K562 (cell line): ENCODE measurements around the gene VPS13D. TPM values are rescaled to one million over a fixed set of nuclear protein-coding genes. Genes with fewer than 3 reads are reported as not detected.

Source experiments
- ATAC-seq: fragments of 200-7000 bp; cut with Tn5 transposase; 3 replicates; pipeline ENCODE4 v1.9.1; 2020; ENCODE audit warnings: moderate library complexity
- BruUV-seq: library from RNA; stranded (reverse); fragments of 400-500 nt; replicated peaks from 2 replicates; lab custom pipeline; 2021; lab: Mats Ljungman, UMichigan
- CTCF ChIA-PET: fragments of 300-600 bp; formaldehyde crosslinking; extraction: SDS; loops from one replicate; lab custom pipeline; 2021; ENCODE audit warnings: low intra/inter-chr PET ratio; lab: Yijun Ruan, JAX
- POLR2A ChIA-PET: fragments of 300-600, 350-650 bp; sonication (Branson Sonifier 250); formaldehyde crosslinking; extraction: SDS; loops from one replicate; lab custom pipeline; 2021; ENCODE audit warnings: antibody characterized with exemption, inconsistent platforms; lab: Yijun Ruan, JAX
- DNase-seq, 4 experiments: peaks; one replicate each; pipeline versions ENCODE4 v3.0.0 to v3.0.0-alpha.2; 2011 to 2018; ENCODE audit warnings: low spot score in 3 of 4, mixed read lengths in 3 of 4; ENCODE audit errors: extremely low read depth in 1 of 4
- FAIRE-seq: peaks from 2 replicates; lab custom pipeline; 2011; peaks lifted over from hg19 to GRCh38; lab: Jason Lieb, UNC
- H2AFZ ChIP-seq: 2 replicates; pipeline ENCODE4 v1.6.0; 2011; ENCODE audit warnings: low read depth, low read length, control low read depth, inconsistent platforms
- H3K27ac ChIP-seq: fragments of 200-600 bp; 3 replicates; pipeline ENCODE4 v1.8.0; 2011; ENCODE audit warnings: low read depth, mild to moderate bottlenecking, control low read depth, inconsistent platforms, low read length, moderate library complexity, mixed read lengths; ENCODE audit errors: extremely low read depth
- H3K27me3 ChIP-seq, 2 experiments: fragments of 300-600 bp in 1 of 2; 2 replicates in 1 of 2; 3 replicates in 1 of 2; pipeline versions ENCODE4 v1.6.0 to v1.8.0; 2011; ENCODE audit warnings: inconsistent platforms in 2 of 2, low read length in 2 of 2, mild to moderate bottlenecking in 1 of 2, mixed read lengths in 1 of 2, moderate library complexity in 1 of 2; ENCODE audit not compliant: control insufficient read depth in 2 of 2, insufficient read depth in 2 of 2
- H3K36me3 ChIP-seq: fragments of 300-600 bp; 3 replicates; pipeline ENCODE4 v1.8.0; 2011; ENCODE audit warnings: mild to moderate bottlenecking, low read length, inconsistent platforms; ENCODE audit not compliant: control insufficient read depth, insufficient read depth
- H3K4me1 ChIP-seq, 2 experiments: fragments of 200-600 bp in 1 of 2; replicated peaks in 1 of 2; 2 replicates in 1 of 2; 3 replicates in 1 of 2; pipeline versions ENCODE4 v1.5.1 to v1.8.0; 2011; ENCODE audit warnings: inconsistent platforms in 2 of 2, low read length in 2 of 2, mild to moderate bottlenecking in 1 of 2, mixed read lengths in 1 of 2, moderate library complexity in 1 of 2; ENCODE audit not compliant: control insufficient read depth in 2 of 2, insufficient read depth in 2 of 2
- H3K4me2 ChIP-seq: 2 replicates; pipeline ENCODE4 v1.6.1; 2011; ENCODE audit warnings: low read length, control low read depth, inconsistent platforms, mixed read lengths; ENCODE audit not compliant: insufficient read depth
- H3K4me3 ChIP-seq: fragments of 200-600 bp; sonication (generic), shearing (Covaris generic); 2 replicates; pipeline ENCODE4 v1.5.1; 2016; ENCODE audit warnings: control low read depth, inconsistent platforms
- H3K79me2 ChIP-seq: fragments of 200-600 bp; 3 replicates; pipeline ENCODE4 v1.8.0; 2011; ENCODE audit warnings: low read length, inconsistent platforms; ENCODE audit not compliant: control insufficient read depth, insufficient read depth
- H3K9ac ChIP-seq, 2 experiments: 2 replicates each; pipeline versions ENCODE4 v1.6.0 to v1.6.1; 2011; ENCODE audit warnings: low read depth in 2 of 2, low read length in 2 of 2, control low read depth in 1 of 2, inconsistent platforms in 1 of 2, mild to moderate bottlenecking in 1 of 2, mixed read lengths in 1 of 2; ENCODE audit not compliant: insufficient read depth in 1 of 2
- H3K9me1 ChIP-seq: one replicate; pipeline ENCODE4 v1.6.0; 2011; ENCODE audit warnings: inconsistent platforms, mild to moderate bottlenecking, low read length, moderate library complexity; ENCODE audit not compliant: control insufficient read depth, insufficient read depth
- H3K9me3 ChIP-seq: replicated peaks from 2 replicates; pipeline ENCODE4 v1.5.1; 2011; ENCODE audit warnings: low read depth, low read length, inconsistent platforms; ENCODE audit not compliant: control insufficient read depth, insufficient read depth
- H4K20me1 ChIP-seq: replicated peaks from 2 replicates; pipeline ENCODE4 v1.6.1; 2011; ENCODE audit warnings: low read length, inconsistent platforms, mixed read lengths; ENCODE audit not compliant: control insufficient read depth, insufficient read depth
- ARHGAP35 ChIP-seq: fragments of 450-650 bp; IDR thresholded peaks from 2 replicates; pipeline ENCODE4 v1.6.1; 2018; ENCODE audit not compliant: partially characterized antibody
- CEBPB ChIP-seq: fragments of 450-650 bp; IDR thresholded peaks from 2 replicates; pipeline ENCODE4 v1.6.1; 2016; ENCODE audit warnings: missing genetic modification characterization, missing compliant biosample characterization
- CEBPG ChIP-seq, 3 experiments: fragments of 200-800 bp in 1 of 3; sonication (Bioruptor generic) in 1 of 3; sonication (generic) in 1 of 3; formaldehyde crosslinking in 1 of 3; IDR thresholded peaks in 2 of 3; conservative IDR thresholded peaks in 1 of 3; 2 replicates each; pipeline versions ENCODE4 v1.6.1 to v1.8.0; 2016 to 2022; ENCODE audit warnings: missing compliant biosample characterization in 2 of 3, missing genetic modification characterization in 2 of 3, mild to moderate bottlenecking in 1 of 3, missing genetic modification reagents in 1 of 3
- DACH1 ChIP-seq: fragments of 450-650 bp; IDR thresholded peaks from 2 replicates; pipeline ENCODE4 v1.6.1; 2018; ENCODE audit not compliant: partially characterized antibody
- EHMT2 ChIP-seq: fragments of 450-650 bp; IDR thresholded peaks from 2 replicates; pipeline ENCODE4 v1.6.1; 2018; ENCODE audit warnings: antibody characterized with exemption
- FOXP1 ChIP-seq: sonication (generic); formaldehyde crosslinking; IDR thresholded peaks from 2 replicates; pipeline ENCODE4 v1.8.0; 2022; ENCODE audit warnings: mild to moderate bottlenecking, missing genetic modification reagents
- NCOA6 ChIP-seq: fragments of 450-650 bp; IDR thresholded peaks from 2 replicates; pipeline ENCODE4 v1.6.1; 2017; ENCODE audit warnings: mild to moderate bottlenecking
- NFRKB ChIP-seq: fragments of 450-650 bp; IDR thresholded peaks from 2 replicates; pipeline ENCODE4 v1.6.1; 2016; ENCODE audit warnings: low read depth
- RBBP5 ChIP-seq: fragments of 200-600 bp; sonication (generic); IDR thresholded peaks from 2 replicates; pipeline ENCODE4 v1.6.1; 2012; ENCODE audit warnings: borderline replicate concordance, mild to moderate bottlenecking, low read length, control low read depth, inconsistent platforms; ENCODE audit not compliant: insufficient read depth, poor library complexity, severe bottlenecking
- RBM34 ChIP-seq: fragments of 200-400 bp; formaldehyde crosslinking; IDR thresholded peaks from 2 replicates; pipeline ENCODE4 v1.6.1; 2018; ENCODE audit warnings: low read length, borderline replicate concordance; ENCODE audit not compliant: insufficient read depth
- SAFB2 ChIP-seq: fragments of 200-400 bp; formaldehyde crosslinking; IDR thresholded peaks from 2 replicates; pipeline ENCODE4 v1.6.1; 2018; ENCODE audit warnings: borderline replicate concordance, low read length, low read depth, moderate library complexity; ENCODE audit not compliant: severe bottlenecking
- SMAD4 ChIP-seq: fragments of 250-450 bp; sonication (Bioruptor Pico); conservative IDR thresholded peaks from 2 replicates; pipeline ENCODE4 v1.8.0; 2021; ENCODE audit warnings: inconsistent platforms, mild to moderate bottlenecking, moderate library complexity
- ZBTB7A ChIP-seq: IDR thresholded peaks from 2 replicates; pipeline ENCODE4 v1.6.1; 2011; ENCODE audit warnings: low read depth, mild to moderate bottlenecking, low read length, moderate library complexity, borderline replicate concordance; ENCODE audit not compliant: control insufficient read depth
- ZC3H8 ChIP-seq: fragments of 450-650 bp; IDR thresholded peaks from 2 replicates; pipeline ENCODE4 v1.6.1; 2017
- ZFPM2 ChIP-seq: fragments of 250-450 bp; sonication (Bioruptor Pico); IDR thresholded peaks from 2 replicates; pipeline ENCODE4 v1.5.1; 2022; ENCODE audit warnings: mild to moderate bottlenecking
- ZFX ChIP-seq: sonication (generic); formaldehyde crosslinking; IDR thresholded peaks from 2 replicates; pipeline ENCODE4 v1.8.0; 2022; ENCODE audit warnings: mild to moderate bottlenecking, missing genetic modification reagents, moderate library complexity
- ZNF184 ChIP-seq: sonication (generic); formaldehyde crosslinking; IDR thresholded peaks from 2 replicates; pipeline ENCODE4 v1.5.0; 2020; ENCODE audit warnings: missing genetic modification reagents
- ZNF316 ChIP-seq: fragments of 450-650 bp; IDR thresholded peaks from 2 replicates; pipeline ENCODE4 v1.6.1; 2016
- ZNF764 ChIP-seq: fragments of 250-450 bp; sonication (Bioruptor Pico); IDR thresholded peaks from 2 replicates; pipeline ENCODE4 v1.4.0; 2020; ENCODE audit warnings: low read depth, mild to moderate bottlenecking, moderate library complexity
- WGBS: fragments of 100-300 bp; shearing (Covaris generic); methylation state at CpG from one replicate; pipeline ENCODE4 v1.1.6; 2016; ENCODE audit warnings: low coverage, mixed read lengths; ENCODE audit not compliant: insufficient coverage; ENCODE audit errors: missing lambda C conversion rate; 5-methylcytosine and 5-hydroxymethylcytosine counted together
- in situ Hi-C: fragments of 300-500 bp; cut with MboI; formaldehyde crosslinking; loops from 4 replicates; pipeline ENCODE4 v1.15.0; 2018; ENCODE audit warnings: inconsistent platforms, mixed read lengths
- intact Hi-C: fragments of 100-400 bp; cut with micrococcal nuclease; formaldehyde crosslinking; loops from 2 replicates; pipeline ENCODE4 v1.14.2; 2022
- polyA plus RNA-seq, 8 experiments: library from polyadenylated mRNA; depleted of rRNA in 4 of 8; stranded (reverse) in 5 of 8; unstranded in 3 of 8; fragments of >200 nt; fragmentation: Nextera tagmentation in 2 of 8; fragmentation: Illumina TruSeq in 1 of 8; extraction: Ambion mirVana in 2 of 8; extraction: Trizol in 1 of 8; gene quantifications; 2 replicates each; pipeline versions ENCODE4 v1.2.1 to v1.2.3, GENCODE V29; 2011 to 2014; ENCODE audit warnings: inconsistent platforms in 1 of 8, missing spikeins in 1 of 8
- total RNA-seq, 7 experiments: library from RNA; depleted of rRNA in 6 of 7; stranded (reverse); fragments of >200 nt in 6 of 7; fragmentation: Illumina TruSeq in 2 of 7; extraction: Trizol in 2 of 7; gene quantifications; 2 replicates each; pipeline versions ENCODE4 v1.2.1 to v1.2.3, GENCODE V29; 2011 to 2021; ENCODE audit warnings: low replicate concordance in 1 of 7
- TF ChIP-seq, protein P1 (sequence below): IDR thresholded peaks from 2 replicates; pipeline ENCODE4 v1.6.1; 2011; ENCODE audit warnings: borderline replicate concordance, low read depth, mild to moderate bottlenecking, moderate library complexity, low read length; ENCODE audit not compliant: insufficient read depth, poor library complexity, severe bottlenecking

VPS13D gene
- total and polyA plus RNA-seq, 9 of the 15 experiments (the other 6 are each of a cell fraction or from before 2014, with no cell fraction given) = 6.1 to 51.5 (median 38.5) TPM

DNA sequence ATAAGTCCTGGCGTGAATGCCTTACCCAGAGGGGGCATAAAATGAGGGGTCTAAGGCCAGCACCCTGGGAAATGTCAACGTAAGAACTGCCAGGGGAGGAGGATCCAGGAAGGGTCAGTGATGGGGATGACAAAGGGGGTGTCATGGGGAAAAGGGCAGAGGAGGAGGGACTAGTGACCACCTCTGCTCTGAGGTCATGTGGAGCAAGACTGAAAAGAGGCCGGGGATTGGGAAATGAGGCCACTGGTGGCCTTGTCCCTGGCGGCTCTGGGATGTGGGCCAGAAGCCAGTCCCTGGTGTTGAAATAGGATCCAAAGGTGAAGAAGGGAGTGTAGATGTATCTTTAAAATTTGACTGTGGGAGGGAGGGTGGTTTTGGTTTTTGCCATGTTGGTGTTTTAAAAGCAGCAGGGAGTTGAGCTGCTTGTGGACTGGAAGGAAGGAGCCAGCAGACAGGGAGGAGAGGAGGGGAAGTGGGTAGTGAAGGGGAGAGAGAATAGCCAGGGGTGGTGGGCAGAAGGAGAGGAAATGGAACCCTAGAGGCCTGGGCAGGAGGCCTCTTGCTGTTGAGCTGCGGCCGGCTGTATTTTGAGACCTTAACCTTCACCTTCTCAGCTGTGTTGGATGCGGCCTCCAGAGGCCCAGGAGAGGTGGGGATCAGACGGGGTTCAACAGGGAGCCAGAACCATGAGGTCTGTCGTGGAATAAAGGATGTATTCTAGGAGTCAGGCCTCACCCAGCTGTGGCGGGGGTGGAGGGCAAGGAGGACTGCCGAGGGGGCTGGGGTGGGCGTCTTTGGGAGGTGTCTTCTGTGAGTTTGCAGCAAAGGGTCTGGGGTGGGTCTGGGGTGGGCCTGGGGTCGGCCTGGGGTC is 295.7 kb downstream of the VPS13D start:
- whole genome bisulfite sequencing = 62% methylated on average over 12 of the region's 13 CpGs
- Histone ChIP-seq H3K4me1 (peaks cover 32 to 41% of the 10 kb centered on the region in 2 experiments), H2AFZ (peak overlapping the region; percentile 85), H3K9me1 (no peaks in the 10 kb centered on the region), H3K9ac (peak overlapping the region; percentile 29 to 89; a peak in 3 of 4 replicates), H3K36me3 (no peaks in the 10 kb centered on the region), H3K79me2 (no peaks in the 10 kb centered on the region), H3K27ac (peak overlapping the region; percentile 41), H3K9me3 (no peaks in the 10 kb centered on the region), H3K4me3 (no peak overlapping the region), H3K4me2 (no peak overlapping the region), H3K27me3 (no peaks in the 10 kb centered on the region), H4K20me1 (no peaks in the 10 kb centered on the region)
- ATAC-seq (no peak), DNase-seq (peak in 1 of 4 experiments; percentile 39), FAIRE-seq (no peak)
- in situ Hi-C loops = no loop called here
- no TSS peak for BruUV-seq
- ChIA-PET POLR2A (interaction anchor here (1.5 kb wide), 1 partner anchor 9 kb away, joined by 4 read pairs; no protein-coding TSS in a partner anchor), CTCF (no interaction called here)
- intact Hi-C loops = loop anchor here (5.0 kb wide), 3 partner anchors 48 to 92 kb away; partner anchors contain the start of gene DHRS3
- TF ChIP-seq ARHGAP35 = no peak
- no peak for TF ChIP-seq SAFB2
- no peak for TF ChIP-seq RBM34
- TF ChIP-seq ZNF764 = no peak
- TF ChIP-seq ZFPM2 (CRISPR knock-in tag) = no peak
- peak; percentile 51; the same call in 1 of the 2 replicates for TF ChIP-seq EHMT2
- TF ChIP-seq ZBTB7A = 0 out of 2 replicates have a peak, but pooled peaks have one; percentile 46
- TF ChIP-seq SMAD4 (CRISPR knock-in tag) = 0 out of 2 replicates have a peak, but pooled peaks have one; percentile 10
- 0 out of 2 replicates have a peak, but pooled peaks have one; percentile 32 for TF ChIP-seq ZC3H8
- no peak for TF ChIP-seq ZNF184 (CRISPR knock-in tag)
- TF ChIP-seq ZNF316 = peak; percentile 26; the same call in 1 of the 2 replicates
- TF ChIP-seq NFRKB = peak; percentile 48; the same call in 1 of the 2 replicates
- TF ChIP-seq, protein P1, sequence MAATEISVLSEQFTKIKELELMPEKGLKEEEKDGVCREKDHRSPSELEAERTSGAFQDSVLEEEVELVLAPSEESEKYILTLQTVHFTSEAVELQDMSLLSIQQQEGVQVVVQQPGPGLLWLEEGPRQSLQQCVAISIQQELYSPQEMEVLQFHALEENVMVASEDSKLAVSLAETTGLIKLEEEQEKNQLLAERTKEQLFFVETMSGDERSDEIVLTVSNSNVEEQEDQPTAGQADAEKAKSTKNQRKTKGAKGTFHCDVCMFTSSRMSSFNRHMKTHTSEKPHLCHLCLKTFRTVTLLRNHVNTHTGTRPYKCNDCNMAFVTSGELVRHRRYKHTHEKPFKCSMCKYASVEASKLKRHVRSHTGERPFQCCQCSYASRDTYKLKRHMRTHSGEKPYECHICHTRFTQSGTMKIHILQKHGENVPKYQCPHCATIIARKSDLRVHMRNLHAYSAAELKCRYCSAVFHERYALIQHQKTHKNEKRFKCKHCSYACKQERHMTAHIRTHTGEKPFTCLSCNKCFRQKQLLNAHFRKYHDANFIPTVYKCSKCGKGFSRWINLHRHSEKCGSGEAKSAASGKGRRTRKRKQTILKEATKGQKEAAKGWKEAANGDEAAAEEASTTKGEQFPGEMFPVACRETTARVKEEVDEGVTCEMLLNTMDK = no peak
- TF ChIP-seq DACH1 = no peak
- TF ChIP-seq ZFX (CRISPR knock-in tag) = 0 out of 2 replicates have a peak, but pooled peaks have one; percentile 12
- no peak for TF ChIP-seq CEBPG (CRISPR knock-in tag; IDR thresholded peaks at IDR 0.05)
- no peak for TF ChIP-seq CEBPG (tag; conservative IDR thresholded peaks at IDR 0.05 in 1 of 2, IDR thresholded peaks at IDR 0.05 in 1 of 2)
- TF ChIP-seq CEBPB = peak; percentile 75; the same call in 1 of the 2 replicates
- no peak for TF ChIP-seq RBBP5
- no peak for TF ChIP-seq NCOA6
- TF ChIP-seq FOXP1 (CRISPR knock-in tag) = no peak
